ENCODE measurements around the gene ZCCHC3. TPM values are rescaled to one million over a fixed set of nuclear protein-coding genes. Genes with fewer than 3 reads are reported as not detected.

ZCCHC3 gene
- total and polyA plus RNA-seq, 2 donors (not counting 3 experiments of a cell fraction or from before 2014, with no cell fraction given): 14.8 to 22.0 TPM

DNA sequence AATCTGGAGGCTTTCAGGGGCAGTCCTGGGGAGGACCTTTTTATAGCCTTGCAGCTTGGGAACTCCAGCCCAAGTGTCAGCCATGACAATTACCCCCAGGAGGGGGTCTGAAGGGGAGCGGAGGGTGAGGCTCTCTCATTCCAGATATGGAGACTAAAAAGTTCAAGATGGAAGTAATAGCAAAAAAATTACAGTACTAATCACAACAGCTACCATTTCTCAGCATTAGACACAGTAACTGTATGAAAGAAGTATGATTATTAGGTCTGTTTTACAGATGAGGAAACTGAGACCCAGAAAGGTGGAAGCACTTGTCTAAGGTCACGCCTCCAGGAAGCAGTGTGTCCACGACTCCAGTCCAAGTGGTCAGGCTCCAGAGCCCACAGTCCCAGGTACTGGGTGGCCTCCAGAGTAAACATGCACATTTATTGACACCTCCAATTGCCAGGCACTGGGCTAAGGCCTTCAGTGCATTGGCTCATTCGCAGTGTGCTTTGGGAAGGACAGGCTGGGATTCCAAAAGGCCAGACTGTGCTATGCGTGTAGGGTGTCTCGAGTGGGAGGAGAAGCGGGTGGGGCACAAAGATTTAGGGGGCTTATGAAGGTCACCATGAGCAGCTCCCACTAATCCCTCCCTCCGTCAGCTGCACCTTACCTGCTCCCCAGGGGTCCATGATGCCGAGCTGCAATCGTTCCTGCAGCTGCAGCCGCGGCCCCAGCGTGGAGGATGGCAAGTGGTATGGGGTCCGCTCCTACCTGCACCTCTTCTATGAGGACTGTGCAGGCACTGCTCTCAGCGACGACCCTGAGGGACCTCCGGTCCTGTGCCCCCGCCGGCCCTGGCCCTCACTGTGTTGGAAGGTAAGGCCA lies 51.8 kb downstream of the ZCCHC3 start:
- Histone ChIP-seq H3K4me2 (ENCODE audit: insufficient read depth, low read length) (no peak overlapping the region), H3K79me2 (ENCODE audit: control insufficient read depth, insufficient read depth, low read length) (no peaks in the 10 kb centered on the region), H3K9me1 (replicated peaks; ENCODE audit: control insufficient read depth, extremely low read depth, insufficient read depth, low read length) (no peaks in the 10 kb centered on the region), H3K4me1 (ENCODE audit: control insufficient read depth, extremely low read depth, insufficient read depth, low read length) (peaks cover 9% of the 10 kb centered on the region), H3K36me3 (ENCODE audit: control insufficient read depth in 2 of 2, extremely low read depth in 1 of 2, insufficient read depth in 2 of 2, low read length in 2 of 2) (peaks cover 0 to 2% of the 10 kb centered on the region in 2 experiments), H3K9ac (replicated peaks; ENCODE audit: extremely low read depth, insufficient read depth, low read length) (no peak overlapping the region), H3K4me3 (replicated peaks in 1 of 3; ENCODE audit: insufficient read depth in 1 of 3, low read depth in 1 of 3, low read length in 3 of 3) (no peak overlapping the region), H4K20me1 (replicated peaks; ENCODE audit: control insufficient read depth, extremely low read depth, insufficient read depth, low read length) (no peaks in the 10 kb centered on the region), H2AFZ (ENCODE audit: low read depth, low read length) (no peak overlapping the region), H3K9me3 (replicated peaks; ENCODE audit: control insufficient read depth, insufficient read depth, low read length) (no peaks in the 10 kb centered on the region), H3K27ac (ENCODE audit: insufficient read depth, low read depth, low read length) (no peak overlapping the region), H3K27me3 (ENCODE audit: control insufficient read depth in 2 of 2, insufficient read depth in 2 of 2, low read length in 2 of 2) (no peaks in the 10 kb centered on the region)
- intact Hi-C loops (cut with micrococcal nuclease) (loop anchor here (5.0 kb wide), 2 partner anchors 142 to 193 kb away; partner anchors contain the start of gene CSNK2A1), dilution Hi-C loops (cut with MboI; ENCODE audit: extremely low pct_ligation_motif_present, low sequenced_read_pairs) (no loop called here)
- BruUV-seq (replicated peaks): no TSS peak
- POLR2A ChIA-PET: no interaction called here
- no peak for DNase-seq (ENCODE audit: low read depth, low spot score)
- CTCF ChIA-PET: no interaction called here
- no peak for TF ChIP-seq JUN (IDR thresholded peaks at IDR 0.05; ENCODE audit: borderline replicate concordance, insufficient read depth, insufficient read length, low read depth)
- no peak for TF ChIP-seq EZH2 (IDR thresholded peaks at IDR 0.05; ENCODE audit: borderline replicate concordance, low read depth, low read length, severe bottlenecking)
- TF ChIP-seq POLR2A (IDR thresholded peaks at IDR 0.05; ENCODE audit: low read depth, low read length): no peak
- TF ChIP-seq GATA2 (IDR thresholded peaks at IDR 0.05; ENCODE audit: insufficient read depth, insufficient read length, low read depth, low read length): no peak
- TF ChIP-seq MYC (IDR thresholded peaks at IDR 0.05; ENCODE audit: low read depth, low read length): no peak
- TF ChIP-seq POLR2AphosphoS5 (IDR thresholded peaks at IDR 0.05; ENCODE audit: insufficient read depth, low read depth, low read length): no peak
- TF ChIP-seq FOS (IDR thresholded peaks at IDR 0.05; ENCODE audit: borderline replicate concordance, insufficient read depth, low read length): no peak
- TF ChIP-seq MAX (IDR thresholded peaks at IDR 0.05; ENCODE audit: insufficient read depth, insufficient read length): no peak
- TF ChIP-seq CTCF (IDR thresholded peaks at IDR 0.05; ENCODE audit: extremely low read depth in 1 of 2, insufficient read depth in 1 of 2, low read depth in 1 of 2, low read length in 2 of 2): no peak
- no peak for FAIRE-seq

Other genes starting within 250 kb of the ZCCHC3 start
- gene DEFB125, start 209.9 kb upstream of the ZCCHC3 start, total RNA-seq: not detected in 2 replicates
- gene DEFB125, start 209.9 kb upstream of the ZCCHC3 start, polyA plus RNA-seq: not detected in 2 replicates
- gene DEFB126, start 155.0 kb upstream of the ZCCHC3 start, total RNA-seq: not detected in 2 replicates
- gene DEFB126, start 155.0 kb upstream of the ZCCHC3 start, polyA plus RNA-seq: not detected in 2 replicates
- gene DEFB127, start 140.1 kb upstream of the ZCCHC3 start, total RNA-seq: not detected in 2 replicates
- not detected in 2 replicates for gene DEFB127, start 140.1 kb upstream of the ZCCHC3 start, polyA plus RNA-seq
- not detected in 2 replicates for gene DEFB128, start 107.9 kb upstream of the ZCCHC3 start, total RNA-seq
- not detected in 2 replicates for gene DEFB128, start 107.9 kb upstream of the ZCCHC3 start, polyA plus RNA-seq
- gene DEFB129, start 70.3 kb upstream of the ZCCHC3 start, total RNA-seq: not detected in 2 replicates
- gene DEFB129, start 70.3 kb upstream of the ZCCHC3 start, polyA plus RNA-seq: not detected in 2 replicates
- not detected in 2 replicates for gene DEFB132, start 39.8 kb upstream of the ZCCHC3 start, total RNA-seq
- gene DEFB132, start 39.8 kb upstream of the ZCCHC3 start, polyA plus RNA-seq: not detected in 2 replicates
- 17.0 and 20.0 TPM in 2 replicates for gene C20orf96, start 6.8 kb upstream of the ZCCHC3 start, total RNA-seq
- gene C20orf96, start 6.8 kb upstream of the ZCCHC3 start, polyA plus RNA-seq: 17.2 and 17.7 TPM in 2 replicates
- 32.2 and 37.7 TPM in 2 replicates for gene SOX12, start 28.0 kb downstream of the ZCCHC3 start, total RNA-seq
- 5.7 and 6.2 TPM in 2 replicates for gene SOX12, start 28.0 kb downstream of the ZCCHC3 start, polyA plus RNA-seq
- gene NRSN2, start 49.5 kb downstream of the ZCCHC3 start, total RNA-seq: 36.7 and 36.9 TPM in 2 replicates
- gene NRSN2, start 49.5 kb downstream of the ZCCHC3 start, polyA plus RNA-seq: 64.1 and 79.1 TPM in 2 replicates
- 32.1 and 35.3 TPM in 2 replicates for gene TRIB3, start 83.2 kb downstream of the ZCCHC3 start, total RNA-seq
- gene TRIB3, start 83.2 kb downstream of the ZCCHC3 start, polyA plus RNA-seq: 32.6 and 43.0 TPM in 2 replicates
- gene RBCK1, start 110.7 kb downstream of the ZCCHC3 start, total RNA-seq: 80.4 and 86.0 TPM in 2 replicates
- 82.7 and 98.3 TPM in 2 replicates for gene RBCK1, start 110.7 kb downstream of the ZCCHC3 start, polyA plus RNA-seq
- gene TBC1D20, start 165.0 kb downstream of the ZCCHC3 start, total RNA-seq: 30.6 and 34.3 TPM in 2 replicates
- 33.3 and 36.1 TPM in 2 replicates for gene TBC1D20, start 165.0 kb downstream of the ZCCHC3 start, polyA plus RNA-seq
- 134 and 142 TPM in 2 replicates for gene CSNK2A1, start 246.2 kb downstream of the ZCCHC3 start, total RNA-seq
- gene CSNK2A1, start 246.2 kb downstream of the ZCCHC3 start, polyA plus RNA-seq: 57.0 and 68.4 TPM in 2 replicates

Data from endothelial cell of umbilical vein (primary cell).